Cerebellar cortex (tissue), 1 donor: ENCODE data around the gene LY6G6D.

Experiments
- DNase-seq: peaks from one replicate; pipeline ENCODE4 v3.0.0-alpha.2; 2015; ENCODE audit warnings: low spot score

Gene LY6G6D

GRCh38 chr6:31720196-31720770 is 5.1 kb downstream of the LY6G6D start:
- DNase-seq, result no peak

- DNase-seq, result no peak
Observed at GRCh38 chr6:31721351-31722020, 6.3 kb downstream of the LY6G6D start, which contains the start of gene LY6G6C. LY6G6C (minus strand) TSS chr6:31721746; CDS start chr6:31721679, 67 bp downstream.

- DNase-seq, result no peak
Observed at GRCh38 chr6:31722173-31722572, 7.0 kb downstream of the LY6G6D start.

- no peak for DNase-seq
Observed at GRCh38 chr6:31723245-31723979, 8.3 kb downstream of the LY6G6D start, which contains the start of gene MPIG6B. MPIG6B (plus strand) TSS chr6:31723373; CDS start chr6:31723384, 11 bp downstream.

- no peak for DNase-seq
Observed at GRCh38 chr6:31723980-31724691, 9.0 kb downstream of the LY6G6D start.

GRCh38 chr6:31725502-31726350 is 10.6 kb downstream of the LY6G6D start:
- no peak for DNase-seq

- DNase-seq, result no peak
Observed at GRCh38 chr6:31727034-31727716, 12.0 kb downstream of the LY6G6D start.

GRCh38 chr6:31727717-31728671 is 12.8 kb downstream of the LY6G6D start:
- DNase-seq, result no peak

- no peak for DNase-seq
Observed at GRCh38 chr6:31728767-31729514, 13.8 kb downstream of the LY6G6D start, which contains the start of gene DDAH2. DDAH2 (minus strand) TSS chr6:31729299; CDS start chr6:31729161, 138 bp downstream.

- DNase-seq, result peak; percentile 81
Observed at GRCh38 chr6:31729515-31729978, 14.4 kb downstream of the LY6G6D start.

GRCh38 chr6:31729979-31730630 is 15.0 kb downstream of the LY6G6D start:
- DNase-seq, result peak; percentile 79

GRCh38 chr6:31730631-31731086 is 15.5 kb downstream of the LY6G6D start:
- DNase-seq, result peak; percentile 31

- DNase-seq, result no peak
Observed at GRCh38 chr6:31732029-31732428, 16.9 kb downstream of the LY6G6D start.

GRCh38 chr6:31733734-31734133 is 18.6 kb downstream of the LY6G6D start:
- DNase-seq, result no peak

GRCh38 chr6:31734247-31734820 is 19.2 kb downstream of the LY6G6D start:
- DNase-seq, result no peak

- no peak for DNase-seq
Observed at GRCh38 chr6:31734821-31735406, 19.8 kb downstream of the LY6G6D start.
